ENCODE results near the gene ZNF827.

The ZNF827 gene

GRCh38 chr4:145860446-145860845 is 78.2 kb downstream of the ZNF827 start:
- H3K4me2 ChIP-seq (ENCODE audit: low read depth, low read length, poor library complexity, severe bottlenecking) = no peak overlapping the region
- H3F3A ChIP-seq (ENCODE audit: low read depth) = no peaks in the 10 kb centered on the region
- peaks cover 21% of the 10 kb centered on the region for H3K79me2 ChIP-seq (ENCODE audit: insufficient read depth, low read length)
- no peaks in the 10 kb centered on the region for H3K9me3 ChIP-seq (ENCODE audit: insufficient read depth, low read depth, low read length)
- H4K20me1 ChIP-seq (ENCODE audit: insufficient read depth, low read length, poor library complexity, severe bottlenecking) = no peaks in the 10 kb centered on the region
- peaks cover 67% of the 10 kb centered on the region for H3K36me3 ChIP-seq (ENCODE audit: insufficient read depth, low read length)
- H3K9me2 ChIP-seq (replicated peaks; ENCODE audit: low read depth, low read length) = no peaks in the 10 kb centered on the region
- peaks cover 2% of the 10 kb centered on the region for H3K4me1 ChIP-seq (ENCODE audit: insufficient read depth, low read length, poor library complexity, severe bottlenecking)
- TF ChIP-seq EZH2phosphoT487 (IDR thresholded peaks at IDR 0.05; ENCODE audit: borderline replicate concordance) = no peak
- TF ChIP-seq CTCF (conservative IDR thresholded peaks at IDR 0.05; ENCODE audit: low read length) = no peak
- no peak overlapping the region for H3K4me3 ChIP-seq (ENCODE audit: low read length, poor library complexity, severe bottlenecking)
- no peak overlapping the region for H2AFZ ChIP-seq (ENCODE audit: low read length)
- H3K9ac ChIP-seq (ENCODE audit: low read depth, low read length, poor library complexity, severe bottlenecking) = no peak overlapping the region
- H3K27me3 ChIP-seq (ENCODE audit: insufficient read depth, low read length, poor library complexity, severe bottlenecking) = no peaks in the 10 kb centered on the region

GRCh38 chr4:145859926-145860325 is 78.7 kb downstream of the ZNF827 start:
- Histone ChIP-seq H3K36me3 (ENCODE audit: insufficient read depth, low read length) (peaks cover 69% of the 10 kb centered on the region), H3K79me2 (ENCODE audit: insufficient read depth, low read length) (peaks cover 19% of the 10 kb centered on the region), H3K27me3 (ENCODE audit: insufficient read depth, low read length, poor library complexity, severe bottlenecking) (no peaks in the 10 kb centered on the region), H3K4me2 (ENCODE audit: low read depth, low read length, poor library complexity, severe bottlenecking) (no peak overlapping the region), H3K9me2 (replicated peaks; ENCODE audit: low read depth, low read length) (no peaks in the 10 kb centered on the region), H3K4me3 (ENCODE audit: low read length, poor library complexity, severe bottlenecking) (no peak overlapping the region), H3K9ac (ENCODE audit: low read depth, low read length, poor library complexity, severe bottlenecking) (no peak overlapping the region), H3K4me1 (ENCODE audit: insufficient read depth, low read length, poor library complexity, severe bottlenecking) (no peaks in the 10 kb centered on the region), H4K20me1 (ENCODE audit: insufficient read depth, low read length, poor library complexity, severe bottlenecking) (no peaks in the 10 kb centered on the region), H2AFZ (ENCODE audit: low read length) (no peak overlapping the region), H3K9me3 (ENCODE audit: insufficient read depth, low read depth, low read length) (no peaks in the 10 kb centered on the region), H3F3A (ENCODE audit: low read depth) (no peaks in the 10 kb centered on the region)
- TF ChIP-seq EZH2phosphoT487 (IDR thresholded peaks at IDR 0.05; ENCODE audit: borderline replicate concordance) = no peak
- no peak for TF ChIP-seq CTCF (conservative IDR thresholded peaks at IDR 0.05; ENCODE audit: low read length)

GRCh38 chr4:145859426-145859825 is 79.2 kb downstream of the ZNF827 start:
- no peak for TF ChIP-seq CTCF (conservative IDR thresholded peaks at IDR 0.05; ENCODE audit: low read length)
- no peak for TF ChIP-seq EZH2phosphoT487 (IDR thresholded peaks at IDR 0.05; ENCODE audit: borderline replicate concordance)
- Histone ChIP-seq H4K20me1 (ENCODE audit: insufficient read depth, low read length, poor library complexity, severe bottlenecking) (no peaks in the 10 kb centered on the region), H3K4me1 (ENCODE audit: insufficient read depth, low read length, poor library complexity, severe bottlenecking) (no peaks in the 10 kb centered on the region)

More at GRCh38 chr4:145859426-145859825, 79.2 kb downstream of the ZNF827 start:
- Histone ChIP-seq H3K4me2 (ENCODE audit: low read depth, low read length, poor library complexity, severe bottlenecking) (no peak overlapping the region), H3K79me2 (ENCODE audit: insufficient read depth, low read length) (peaks cover 15% of the 10 kb centered on the region; the same call in 1 of the 2 replicates), H3F3A (ENCODE audit: low read depth) (no peaks in the 10 kb centered on the region), H3K4me3 (ENCODE audit: low read length, poor library complexity, severe bottlenecking) (no peak overlapping the region), H3K9me3 (ENCODE audit: insufficient read depth, low read depth, low read length) (no peaks in the 10 kb centered on the region), H3K9ac (ENCODE audit: low read depth, low read length, poor library complexity, severe bottlenecking) (no peak overlapping the region), H3K27me3 (ENCODE audit: insufficient read depth, low read length, poor library complexity, severe bottlenecking) (no peaks in the 10 kb centered on the region), H3K36me3 (ENCODE audit: insufficient read depth, low read length) (peaks cover 72% of the 10 kb centered on the region), H2AFZ (ENCODE audit: low read length) (no peak overlapping the region), H3K9me2 (replicated peaks; ENCODE audit: low read depth, low read length) (no peaks in the 10 kb centered on the region)

All from Loucy (cell line).